Right lobe of liver (tissue), 6 donors: ENCODE data around the gene GPC5. TPM values are rescaled to one million over a fixed set of nuclear protein-coding genes. Genes with fewer than 3 reads are reported as not detected.
A peak's percentile ranks its signal among the peaks of the same experiment; 100 is the strongest.

ENCODE experiments used
- ATAC-seq, 4 donors: fragments of 200-7000 bp; cut with Tn5 transposase; one replicate each; pipeline ENCODE4 v1.9.1; 2020; ENCODE audit warnings: mild to moderate bottlenecking in 4 of 4, moderate library complexity in 4 of 4
- DNase-seq, 3 donors: peaks; one replicate each; pipeline ENCODE4 v3.0.0-alpha.2; 2020
- H3K27ac ChIP-seq, 3 donors: fragments of 200-600 bp; one replicate each; pipeline ENCODE4 v1.8.0; 2022
- H3K27me3 ChIP-seq, 2 donors: fragments of 200-600 bp; one replicate each; pipeline ENCODE4 v1.8.0; 2022
- H3K36me3 ChIP-seq, 4 donors: fragments of 200-600 bp; sonication (generic) in 1 of 4; one replicate each; pipeline versions ENCODE4 v1.5.1 to v1.8.0; 2017 to 2022; ENCODE audit warnings: control low read depth in 1 of 4
- H3K4me1 ChIP-seq, 4 donors: fragments of 200-600 bp; sonication (generic) in 1 of 4; one replicate each; pipeline versions ENCODE4 v1.5.1 to v1.8.0; 2017 to 2022; ENCODE audit warnings: control low read depth in 1 of 4
- H3K4me3 ChIP-seq, 3 donors: fragments of 200-600 bp; one replicate each; pipeline ENCODE4 v1.8.0; 2022
- H3K9me3 ChIP-seq, 4 donors: fragments of 200-600 bp; sonication (generic) in 1 of 4; one replicate each; pipeline versions ENCODE4 v1.5.1 to v1.8.0; 2017 to 2022; ENCODE audit warnings: control low read depth in 1 of 4
- CTCF ChIP-seq, 4 donors: fragments of 200-600 bp in 3 of 4; fragments of 450-650 bp in 1 of 4; IDR thresholded peaks; one replicate each; pipeline versions ENCODE4 v1.5.1 to v1.8.0; 2016 to 2022; ENCODE audit warnings: antibody characterized with exemption in 4 of 4, mild to moderate bottlenecking in 2 of 4
- POLR2A ChIP-seq: fragments of 450-650 bp; IDR thresholded peaks from one replicate; pipeline ENCODE4 v1.6.1; 2017; ENCODE audit warnings: antibody characterized with exemption, mild to moderate bottlenecking
- WGBS: methylation state at CpG from one replicate; pipeline ENCODE4 v1.1.6; 2018; ENCODE audit warnings: low coverage, low lambda C conversion rate; ENCODE audit not compliant: insufficient coverage; ENCODE audit errors: missing lambda C conversion rate; 5-methylcytosine and 5-hydroxymethylcytosine counted together
- intact Hi-C, 2 donors: fragments of 100-400 bp; cut with DNase I; formaldehyde crosslinking; loops; one replicate each; pipeline versions ENCODE4 v1.11.2 to v1.14.1; 2022
- total RNA-seq, 6 experiments: library from RNA; depleted of rRNA in 2 of 6; stranded (reverse); fragments of >200 nt in 2 of 6; fragmentation: NEBNext Ultra II Directional in 3 of 6; extraction: Animal tissue kit (Norgen Biotek cat#: 25700) in 3 of 6; gene quantifications; one replicate each; pipeline versions ENCODE4 v1.1.0 to v1.2.4, GENCODE V29; 2016 to 2023
- donor health status: DM: no; HTN: yes; CAD: no.
- donor health status: DM: no; HTN: no; CAD: no.
- donor health status: DM: no; HTN: no; CAD: no.
- donor health status: DM: no; HTN: yes; CAD: no.
- donor health status: DM: no; HTN: yes; CAD: no.

The GPC5 gene
- total RNA-seq, 6 experiments from 2014 or later: 0.12 to 0.99 (median 0.66) TPM

- no peak for ATAC-seq
- Histone ChIP-seq H3K4me3 (no peak overlapping the region), H3K27me3 (no peaks in the 10 kb centered on the region)
Observed at GRCh38 chr13:91930687-91931086, 532.3 kb downstream of the GPC5 start.

GRCh38 chr13:91934354-91934753 is 535.9 kb downstream of the GPC5 start:
- Histone ChIP-seq H3K27ac (no peak overlapping the region), H3K4me3 (no peak overlapping the region), H3K36me3 (no peaks in the 10 kb centered on the region), H3K27me3 (no peaks in the 10 kb centered on the region), H3K9me3 (no peaks in the 10 kb centered on the region), H3K4me1 (no peaks in the 10 kb centered on the region)
- no peak for TF ChIP-seq CTCF (IDR thresholded peaks at IDR 0.05)
- TF ChIP-seq POLR2A: no peak
- ATAC-seq (no peak), DNase-seq (no peak)
- intact Hi-C loops: no loop called here
- WGBS: 66% methylated on average over 4 of the region's 4 CpGs

More at GRCh38 chr13:91930687-91931086, 532.3 kb downstream of the GPC5 start:
- H3K4me1 ChIP-seq: no peaks in the 10 kb centered on the region
- 81% methylated on average over 1 of the region's 1 CpG for WGBS
- no peaks in the 10 kb centered on the region for H3K36me3 ChIP-seq
- no peak for DNase-seq
- no peaks in the 10 kb centered on the region for H3K9me3 ChIP-seq
- no peak overlapping the region for H3K27ac ChIP-seq
- intact Hi-C loops: no loop called here
- no peak for TF ChIP-seq POLR2A
- no peak for TF ChIP-seq CTCF (IDR thresholded peaks at IDR 0.05)

GRCh38 chr13:91946498-91947070 is 548.2 kb downstream of the GPC5 start:
- Histone ChIP-seq H3K27me3 (no peaks in the 10 kb centered on the region), H3K36me3 (no peaks in the 10 kb centered on the region), H3K4me1 (no peaks in the 10 kb centered on the region), H3K9me3 (no peaks in the 10 kb centered on the region), H3K4me3 (no peak overlapping the region), H3K27ac (no peak overlapping the region)
- ATAC-seq (peak; percentile 77 to 83 (median 79)), DNase-seq (no peak)
- TF ChIP-seq POLR2A: no peak
- peak; percentile 58 to 78 (median 70) for TF ChIP-seq CTCF (IDR thresholded peaks at IDR 0.05)
- intact Hi-C loops: no loop called here
- 20% methylated on average over 7 of the region's 7 CpGs for WGBS

GRCh38 chr13:91948736-91949135 is 550.3 kb downstream of the GPC5 start:
- WGBS: 80% methylated on average over 1 of the region's 1 CpG
- Histone ChIP-seq H3K9me3 (no peaks in the 10 kb centered on the region), H3K4me3 (no peak overlapping the region), H3K36me3 (no peaks in the 10 kb centered on the region), H3K4me1 (no peaks in the 10 kb centered on the region), H3K27ac (no peak overlapping the region), H3K27me3 (no peaks in the 10 kb centered on the region)
- intact Hi-C loops: no loop called here
- DNase-seq (no peak), ATAC-seq (no peak)
- TF ChIP-seq POLR2A (no peak), CTCF (IDR thresholded peaks at IDR 0.05) (no peak)
